SKM-1 treated with dmso at 0.1 percent for 144 hours (cell line): ENCODE results near the gene IFT81.

ENCODE experiments used
- DNase-seq: peaks from one replicate; lab custom pipeline; 2025; ENCODE audit not compliant: unreplicated experiment; lab: John Stamatoyannopoulos, UW

IFT81 gene

DNA sequence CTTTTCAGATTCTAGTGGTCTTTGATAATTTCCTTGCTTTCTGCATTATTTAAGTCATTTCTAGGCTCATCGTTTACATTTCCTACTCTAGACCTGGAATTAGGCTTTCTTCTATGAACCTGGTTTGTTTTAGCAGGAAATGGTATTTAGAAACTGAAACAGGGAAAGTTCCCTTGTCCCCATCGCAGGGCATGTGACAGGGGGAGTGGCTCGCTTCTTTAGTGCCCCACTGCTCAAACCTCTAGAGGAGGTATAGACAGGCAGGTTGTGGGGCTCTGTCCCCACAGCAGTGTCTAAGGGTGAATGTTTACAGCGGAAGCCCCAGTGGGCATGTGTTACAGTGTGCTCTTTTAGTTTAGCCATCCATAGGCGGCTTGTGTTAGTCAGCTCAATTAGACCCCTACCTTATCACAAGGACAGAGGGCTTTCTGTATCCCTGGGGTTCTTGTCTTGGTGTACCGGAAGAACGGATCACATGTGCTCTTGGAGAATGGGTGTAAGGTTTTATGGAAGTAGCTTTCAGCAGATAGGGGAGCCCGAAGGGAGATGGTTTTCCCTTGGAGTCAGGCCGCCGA, 25.0 kb downstream of the IFT81 start:
- no peak for DNase-seq

DNA sequence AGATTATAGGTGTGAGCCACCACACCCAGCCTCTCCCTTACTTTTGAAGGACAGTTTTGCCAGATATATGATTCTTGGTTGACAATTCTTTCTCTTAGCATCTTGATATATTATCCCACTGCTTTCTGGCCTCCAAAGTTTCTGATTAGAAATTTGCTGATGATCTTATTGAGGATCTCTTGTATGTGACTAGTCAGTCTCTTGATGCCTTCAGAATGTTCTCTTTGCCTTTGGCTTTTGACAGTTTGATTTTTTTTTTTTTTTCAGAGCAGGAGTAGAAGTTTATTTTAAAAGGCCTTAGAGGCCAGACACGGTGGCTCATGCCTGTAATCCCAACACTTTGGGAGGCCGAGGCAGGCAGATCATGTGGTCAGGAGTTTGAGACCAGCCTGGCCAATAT, 32.6 kb downstream of the IFT81 start:
- DNase-seq, result no peak

DNA sequence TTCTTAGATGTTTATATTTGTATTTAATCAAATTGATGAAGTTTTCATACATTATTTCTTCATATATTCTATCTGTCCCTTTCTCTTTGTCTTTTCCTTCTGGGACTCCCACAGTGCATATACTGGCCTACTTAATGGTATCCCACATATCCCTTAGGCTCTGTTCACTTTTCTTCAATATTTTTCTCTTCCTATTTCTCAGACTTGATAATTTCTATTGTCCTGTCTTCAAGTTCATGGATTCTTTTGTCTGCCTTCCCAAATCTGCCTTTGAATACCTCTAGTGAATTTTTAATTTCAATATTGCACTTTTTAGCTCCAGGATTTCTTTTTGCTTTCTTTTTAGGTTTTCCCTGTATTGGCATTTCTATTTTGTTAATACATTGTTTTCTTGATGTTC, 33.4 kb downstream of the IFT81 start:
- no peak for DNase-seq

DNA sequence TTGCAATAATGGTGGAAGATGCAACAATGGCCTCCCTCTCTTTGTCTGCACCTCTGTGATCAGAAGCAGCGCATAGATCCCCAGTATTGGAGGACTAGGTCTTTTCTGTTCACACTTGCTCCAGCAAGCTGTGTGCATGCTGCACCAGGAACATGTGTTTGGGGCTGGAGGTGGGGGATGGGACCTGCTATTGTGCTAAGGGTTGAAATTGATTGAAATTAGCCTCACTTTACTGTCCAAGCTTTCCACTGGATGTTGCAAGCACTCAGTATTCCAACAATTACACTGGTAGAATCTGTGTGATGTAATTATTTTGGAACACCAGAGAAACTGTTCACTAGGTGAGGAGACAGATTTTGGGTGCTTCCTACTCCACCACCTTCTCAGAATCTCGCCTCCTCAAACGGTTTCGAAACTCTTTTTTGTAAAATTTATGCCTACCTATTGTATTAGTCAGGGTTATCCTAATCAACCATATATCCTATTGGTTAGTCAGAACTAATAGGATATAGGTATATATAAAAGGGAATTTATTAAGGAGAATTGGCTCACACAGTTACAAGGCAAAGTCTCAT, 35.6 kb downstream of the IFT81 start:
- DNase-seq, result no peak

DNA sequence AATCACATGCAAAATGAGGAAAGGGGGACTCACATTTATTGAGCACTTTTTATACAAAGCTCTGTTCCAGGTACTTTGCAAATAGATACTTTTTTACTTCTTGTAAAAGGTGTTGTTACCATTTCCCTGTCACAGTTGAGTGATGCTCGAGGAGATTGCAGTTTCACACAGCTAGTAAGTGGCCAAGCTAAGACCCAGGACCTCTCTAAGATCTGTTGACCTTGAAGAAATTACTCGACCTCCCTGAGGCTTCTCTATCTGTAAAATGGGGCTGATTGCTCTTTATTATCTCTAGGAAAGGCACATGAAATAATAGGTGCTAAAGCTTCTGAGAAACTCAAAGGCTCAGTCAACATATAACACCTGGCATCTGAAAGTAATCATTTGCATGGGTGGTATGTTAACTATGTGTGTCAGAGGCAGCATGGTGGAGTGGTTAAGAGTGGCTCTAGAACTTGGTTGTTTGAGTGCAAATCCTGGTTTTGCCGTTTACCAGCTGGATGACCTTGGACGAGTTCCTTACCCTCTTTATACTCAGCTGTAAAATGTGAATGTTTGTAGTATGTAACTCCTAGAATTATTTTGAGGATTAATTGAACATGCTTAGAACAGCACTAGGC, 41.5 kb downstream of the IFT81 start:
- DNase-seq, result no peak

DNA sequence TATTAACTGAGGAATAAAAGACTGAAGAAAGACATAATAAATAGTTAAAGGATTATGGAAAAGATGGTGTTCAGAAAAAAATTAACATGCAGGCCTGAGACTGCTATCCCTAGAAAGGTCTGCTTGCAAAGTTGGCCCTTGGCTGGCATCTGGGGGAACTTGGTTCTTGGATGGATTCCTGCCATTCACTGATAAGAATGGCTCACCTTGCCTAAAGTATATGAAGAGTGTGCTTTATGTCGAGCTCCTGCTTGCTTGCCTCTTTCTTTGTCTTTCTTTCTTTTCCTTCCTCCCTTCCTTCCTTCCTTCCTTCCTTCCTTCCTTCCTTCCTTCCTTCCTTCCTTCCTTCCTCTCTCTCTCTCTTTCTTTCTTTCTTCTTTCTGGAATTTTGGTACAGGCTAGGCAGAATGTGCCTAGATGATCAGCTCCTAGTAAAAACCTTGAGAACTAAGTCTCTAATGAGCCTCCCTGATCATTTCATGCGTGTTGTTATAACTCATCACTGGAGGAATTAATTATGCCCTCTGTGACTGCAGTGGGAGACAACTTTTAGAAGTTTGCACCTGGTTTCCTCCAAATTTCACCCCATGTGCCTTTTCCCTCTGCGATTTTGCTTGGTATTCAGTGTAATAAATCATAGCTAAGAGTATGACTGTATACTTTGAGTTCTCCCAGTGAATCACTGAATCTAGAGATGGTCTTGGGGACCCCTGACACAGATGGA, 44.7 kb downstream of the IFT81 start:
- no peak for DNase-seq

DNA sequence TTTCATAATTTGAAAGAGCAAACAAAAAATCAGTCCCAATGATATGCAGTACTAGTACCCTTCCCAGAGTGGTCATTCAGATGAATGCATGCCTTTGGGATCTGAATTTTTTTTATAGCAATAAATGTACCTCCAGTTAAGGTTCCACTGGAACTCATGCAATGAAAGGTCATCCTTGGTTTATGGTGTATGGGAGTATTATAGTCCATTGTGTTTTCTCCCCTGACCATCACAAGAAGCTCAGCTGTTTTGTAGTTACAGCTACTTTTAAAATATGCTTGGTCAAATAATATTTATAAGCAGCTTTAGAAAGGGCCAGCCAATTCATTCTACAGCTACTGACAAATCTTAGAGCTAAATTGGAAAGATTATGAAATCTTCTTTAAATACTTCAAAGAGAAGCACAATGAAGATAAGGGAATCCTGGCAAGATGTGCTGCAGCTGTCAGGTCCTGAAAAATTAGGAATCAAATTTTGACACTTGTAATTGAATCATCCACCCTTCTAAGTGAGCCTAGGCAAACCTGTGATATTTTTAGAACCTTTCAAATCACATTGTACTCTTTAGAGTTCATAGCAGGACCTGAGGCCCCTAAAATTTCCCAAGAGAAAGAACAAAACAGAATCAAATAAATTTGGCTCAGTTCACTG, 46.5 kb downstream of the IFT81 start:
- DNase-seq, result no peak

DNA sequence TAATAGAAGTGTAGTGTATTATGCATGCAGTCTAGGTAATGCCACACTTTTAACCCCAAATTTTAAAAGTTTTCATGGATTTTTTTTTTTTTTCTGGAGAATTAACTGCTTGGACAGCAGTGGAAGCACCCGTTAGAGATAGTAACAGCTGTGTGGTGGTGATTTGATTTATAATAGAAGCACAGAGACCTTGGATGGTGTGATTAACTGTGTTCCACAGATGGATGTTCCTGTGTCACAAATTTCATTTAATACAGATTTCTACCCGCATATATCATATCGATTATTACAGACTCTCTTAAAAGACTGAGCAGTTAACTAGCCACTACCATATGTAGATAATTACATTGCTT, 47.0 kb downstream of the IFT81 start:
- no peak for DNase-seq

DNA sequence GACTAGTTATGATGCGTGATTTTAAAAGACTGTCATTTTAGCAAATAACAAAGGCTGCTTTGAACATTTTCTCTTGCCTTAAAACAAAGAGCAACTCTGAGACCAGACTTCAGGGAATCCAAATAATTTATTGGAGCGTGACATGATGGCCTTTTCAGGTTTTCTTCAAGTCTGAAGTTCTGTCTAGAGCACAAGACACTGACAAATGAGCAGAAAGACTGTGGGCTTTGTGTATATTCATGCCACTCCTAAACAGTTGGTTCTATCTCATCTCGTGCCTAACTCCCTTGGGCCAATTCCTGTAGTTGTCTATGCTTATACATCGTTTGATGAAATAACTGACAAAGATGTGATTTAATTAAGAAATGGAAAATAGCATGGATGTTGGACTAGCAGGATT, 47.5 kb downstream of the IFT81 start:
- DNase-seq, result no peak

DNA sequence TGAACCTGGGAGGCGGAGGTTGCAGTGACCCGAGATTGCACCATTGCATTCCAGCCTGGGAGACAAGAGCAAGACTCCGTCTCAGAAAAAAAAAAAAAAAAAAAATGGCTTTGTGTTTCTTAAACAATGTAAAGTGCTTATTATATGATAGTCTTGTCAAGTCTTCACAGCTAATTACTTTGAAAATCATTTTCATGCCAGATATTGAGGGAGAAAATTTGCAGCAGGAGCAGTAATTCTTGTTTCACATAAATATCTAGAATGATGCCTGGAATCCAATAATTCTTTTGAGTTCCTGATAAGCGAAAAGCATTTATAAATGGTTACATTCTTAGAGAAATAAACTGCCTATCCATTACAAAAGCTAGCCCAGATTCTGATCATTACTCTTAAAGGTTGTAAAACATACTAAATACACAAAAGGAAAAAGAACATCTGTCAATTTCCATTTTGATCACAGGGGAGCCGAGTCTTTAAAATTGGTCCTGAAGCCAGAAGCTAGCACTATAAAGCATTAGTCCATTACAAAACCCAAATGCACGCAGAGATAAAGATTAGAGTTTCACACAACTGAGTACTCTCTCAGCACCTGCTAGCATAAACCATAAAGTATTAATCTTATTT, 50.3 kb downstream of the IFT81 start:
- DNase-seq, result no peak

DNA sequence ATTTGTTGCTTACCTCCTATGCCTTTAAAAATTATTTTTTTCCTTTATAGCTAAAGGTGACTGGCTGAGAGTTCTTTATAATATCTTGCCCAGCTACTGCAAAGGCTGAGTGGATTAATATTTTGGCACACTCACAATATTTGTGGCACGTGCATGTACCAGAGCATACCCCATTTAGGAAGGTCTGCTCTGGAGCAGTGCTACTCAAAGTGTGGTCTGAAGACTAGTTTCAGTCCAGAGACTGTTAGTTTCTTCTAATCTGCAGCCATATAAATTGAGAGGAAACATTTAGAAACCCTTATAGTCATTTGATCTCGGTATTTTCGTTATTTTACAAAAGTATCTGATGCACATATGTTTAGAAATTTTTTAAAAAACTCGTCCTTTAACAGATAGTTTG, 51.0 kb downstream of the IFT81 start:
- DNase-seq, result no peak

DNA sequence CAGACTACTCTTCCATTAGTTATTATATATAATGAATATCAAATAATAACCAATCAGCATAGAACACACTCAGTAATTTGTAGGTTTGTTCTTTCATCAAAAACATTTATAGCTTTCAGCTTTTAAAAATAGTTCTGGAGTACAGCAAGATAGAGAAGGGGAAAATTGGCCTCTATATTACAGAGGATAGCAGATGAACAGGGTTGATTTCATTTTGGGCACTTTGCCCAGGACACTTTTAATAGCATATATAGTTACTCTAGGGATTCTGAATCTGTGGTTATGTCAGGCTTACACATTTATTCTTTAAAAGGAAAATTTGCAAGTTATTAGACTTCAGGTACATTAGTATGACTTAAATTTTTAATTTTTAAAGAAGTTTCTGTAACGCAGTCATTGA, 52.6 kb downstream of the IFT81 start:
- DNase-seq, result no peak

DNA sequence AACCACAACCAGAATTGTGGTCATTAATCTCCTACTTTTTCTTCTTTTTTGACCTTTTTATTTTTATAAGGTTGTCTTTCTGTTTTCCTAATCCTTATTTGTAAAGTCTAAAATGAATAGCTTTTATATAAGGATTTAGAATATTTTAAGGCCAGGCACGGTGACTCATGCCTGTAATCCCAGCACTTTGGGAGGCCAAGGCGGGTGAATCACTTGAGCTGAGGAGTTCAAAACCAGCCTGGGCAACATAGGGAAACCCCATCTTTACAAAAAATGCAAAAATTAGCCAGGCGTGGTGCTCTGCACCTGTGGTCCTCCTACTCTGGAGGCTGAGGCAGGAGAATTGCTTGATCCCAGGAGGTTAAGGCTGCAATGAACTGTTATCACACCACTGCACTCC, 55.1 kb downstream of the IFT81 start:
- no peak for DNase-seq

DNA sequence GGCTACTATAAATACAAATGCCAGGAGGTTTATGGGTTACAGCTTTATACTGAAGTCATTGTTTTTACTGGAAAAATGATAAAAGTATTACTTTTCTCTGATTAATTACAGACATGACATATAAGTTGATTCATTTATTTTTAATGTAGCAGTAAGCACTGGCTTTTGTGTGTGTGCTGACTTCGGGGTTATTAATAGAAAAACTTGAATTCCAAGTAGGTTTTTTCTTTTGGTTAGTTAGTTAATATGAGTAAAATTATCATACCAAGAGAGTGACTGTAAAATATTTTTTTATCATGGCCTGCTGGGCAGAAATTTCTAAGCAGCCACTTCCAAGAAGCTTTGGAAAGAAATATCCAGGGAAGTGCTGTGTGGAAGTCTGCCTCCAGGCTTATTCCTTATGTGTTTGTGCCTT, 56.4 kb downstream of the IFT81 start:
- no peak for DNase-seq

DNA sequence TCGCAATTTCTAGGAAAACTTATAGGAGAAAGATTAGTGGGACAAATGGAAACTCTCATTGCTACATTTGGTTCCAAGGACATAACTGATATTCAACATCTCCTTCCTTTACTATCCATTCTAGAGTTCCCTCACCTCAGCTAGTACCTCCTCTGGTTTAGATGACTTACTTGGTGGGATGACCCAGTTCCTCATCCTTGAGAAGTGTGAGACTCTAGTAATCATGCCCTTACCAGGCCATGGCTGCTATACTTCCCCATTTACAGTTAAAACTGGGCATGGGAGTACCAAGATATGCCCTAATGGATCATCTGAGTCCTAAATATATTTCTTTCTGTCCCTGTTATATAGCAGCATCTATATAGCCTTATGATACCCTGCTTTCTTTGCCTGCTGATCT, 58.1 kb downstream of the IFT81 start:
- DNase-seq, result no peak

DNA sequence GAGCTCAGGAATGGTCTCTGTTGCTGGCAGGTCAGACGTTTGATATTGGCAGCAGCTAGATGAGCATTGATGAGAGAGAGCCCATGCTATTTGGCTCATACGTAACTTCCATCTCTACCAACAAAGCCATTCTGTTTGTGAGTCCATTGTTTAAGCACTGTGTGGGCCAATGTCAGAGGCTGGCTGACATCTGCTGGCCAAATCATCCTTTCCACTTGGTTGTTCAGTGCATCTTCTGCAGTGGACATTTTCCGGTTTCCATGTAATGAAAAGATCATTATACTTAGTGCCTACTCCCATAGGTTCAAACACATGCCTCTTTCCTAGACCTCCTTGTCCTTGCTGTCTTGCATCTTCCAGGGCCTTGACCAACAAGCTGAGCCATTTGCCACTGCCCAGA, 59.2 kb downstream of the IFT81 start:
- DNase-seq, result no peak

DNA sequence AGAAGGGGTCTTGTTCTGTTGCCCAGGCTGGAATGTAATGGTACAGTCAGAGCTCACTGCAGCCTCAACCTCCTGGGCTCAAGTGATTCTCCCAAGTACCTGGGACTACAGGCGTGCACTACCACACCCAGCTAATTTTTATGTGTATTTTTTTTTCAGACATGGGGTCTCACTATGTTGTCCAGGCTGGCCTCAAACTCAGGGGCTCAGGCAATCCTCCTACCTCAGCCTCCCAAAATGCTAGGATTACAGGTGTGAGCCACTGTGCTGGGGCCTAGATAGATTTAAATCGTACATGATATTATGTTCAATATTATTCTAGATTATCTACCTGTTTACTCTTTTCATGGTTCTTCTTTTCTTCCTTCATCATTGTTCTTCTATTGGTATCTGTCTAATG, 61.5 kb downstream of the IFT81 start:
- no peak for DNase-seq

DNA sequence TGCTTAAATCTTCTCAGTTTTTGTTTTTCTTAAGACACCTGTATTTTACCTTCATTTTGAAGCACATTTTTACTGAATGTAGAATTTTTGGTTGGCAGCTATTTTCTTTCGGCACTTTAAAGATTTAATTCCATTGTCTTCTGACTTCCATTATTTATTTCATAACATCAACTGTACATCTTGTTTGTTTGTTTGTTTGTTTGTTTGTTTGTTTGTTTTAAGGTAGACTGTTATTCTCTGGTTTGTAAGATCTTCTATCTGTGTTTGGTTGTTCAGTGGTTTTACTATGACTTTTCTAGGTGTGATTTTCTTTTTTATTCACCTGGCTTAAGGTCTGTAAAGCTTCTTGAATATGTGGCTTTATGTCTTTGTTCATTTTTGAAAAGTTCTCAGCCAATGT, 61.9 kb downstream of the IFT81 start:
- no peak for DNase-seq

DNA sequence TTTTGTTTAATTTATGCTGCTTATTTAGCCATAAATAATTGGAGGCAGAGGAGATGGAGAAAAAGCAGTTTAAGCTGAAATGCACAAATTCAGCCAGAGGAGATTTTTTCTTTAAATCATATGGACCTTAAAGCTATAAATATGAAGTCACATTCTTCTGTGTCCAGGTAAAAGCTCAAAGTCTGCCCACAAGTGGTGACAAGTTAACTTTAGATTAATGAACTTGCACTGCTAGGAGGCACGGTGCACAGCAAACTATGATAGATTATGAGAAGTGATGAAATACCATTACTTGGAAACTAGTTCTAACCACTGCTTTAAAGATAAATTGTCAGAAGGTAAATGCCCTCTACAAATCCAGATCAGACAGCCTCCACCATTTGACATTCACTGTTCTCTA, 69.0 kb downstream of the IFT81 start:
- no peak for DNase-seq

DNA sequence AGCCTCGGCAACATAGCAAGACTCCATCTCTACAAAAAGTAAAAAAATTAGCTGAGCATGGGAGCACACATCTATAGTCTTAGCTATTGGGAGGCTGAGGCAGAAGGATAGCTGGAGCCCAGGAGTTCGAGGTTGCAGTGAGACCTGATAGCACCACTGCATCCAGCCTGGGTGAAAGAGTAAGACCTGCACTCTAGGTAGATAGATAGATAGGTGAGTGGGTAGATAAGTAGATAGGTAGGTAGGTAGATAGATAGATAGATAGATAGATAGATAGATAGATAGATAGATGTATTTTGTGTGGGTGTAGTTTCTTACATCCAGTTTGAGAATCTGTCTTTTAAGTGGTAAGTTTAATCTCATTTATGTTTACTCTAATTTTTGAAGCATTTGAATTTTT, 72.8 kb downstream of the IFT81 start:
- no peak for DNase-seq

DNA sequence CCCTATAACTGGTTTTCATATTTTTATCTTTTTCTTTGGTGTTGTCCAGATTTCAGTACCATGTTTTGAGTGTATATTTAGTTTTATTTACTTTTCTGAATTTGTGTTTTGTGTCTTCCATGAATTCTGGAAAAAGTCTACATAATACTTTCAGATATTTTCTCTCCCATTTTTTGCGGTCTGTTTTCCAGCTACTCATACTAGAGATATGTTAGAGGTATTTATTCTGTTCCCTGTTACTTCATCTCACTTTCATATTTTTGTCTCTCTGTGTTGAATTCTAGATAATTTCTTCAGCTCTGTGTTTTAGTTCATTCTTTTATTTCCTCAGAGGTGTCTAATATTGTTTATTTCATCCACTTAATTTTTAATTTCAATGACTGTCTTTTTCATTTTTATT, 74.2 kb downstream of the IFT81 start:
- no peak for DNase-seq
